ENCODE measurements around the gene PSEN2. TPM values are rescaled to one million over a fixed set of nuclear protein-coding genes. Genes with fewer than 3 reads are reported as not detected.
A peak's percentile ranks its signal among the peaks of the same experiment; 100 is the strongest.

PSEN2 gene
- total and polyA plus RNA-seq, 10 of the 15 experiments (the other 5 are each of a cell fraction or from before 2014, with no cell fraction given): 0.90 to 13.3 (median 7.0) TPM

DNA sequence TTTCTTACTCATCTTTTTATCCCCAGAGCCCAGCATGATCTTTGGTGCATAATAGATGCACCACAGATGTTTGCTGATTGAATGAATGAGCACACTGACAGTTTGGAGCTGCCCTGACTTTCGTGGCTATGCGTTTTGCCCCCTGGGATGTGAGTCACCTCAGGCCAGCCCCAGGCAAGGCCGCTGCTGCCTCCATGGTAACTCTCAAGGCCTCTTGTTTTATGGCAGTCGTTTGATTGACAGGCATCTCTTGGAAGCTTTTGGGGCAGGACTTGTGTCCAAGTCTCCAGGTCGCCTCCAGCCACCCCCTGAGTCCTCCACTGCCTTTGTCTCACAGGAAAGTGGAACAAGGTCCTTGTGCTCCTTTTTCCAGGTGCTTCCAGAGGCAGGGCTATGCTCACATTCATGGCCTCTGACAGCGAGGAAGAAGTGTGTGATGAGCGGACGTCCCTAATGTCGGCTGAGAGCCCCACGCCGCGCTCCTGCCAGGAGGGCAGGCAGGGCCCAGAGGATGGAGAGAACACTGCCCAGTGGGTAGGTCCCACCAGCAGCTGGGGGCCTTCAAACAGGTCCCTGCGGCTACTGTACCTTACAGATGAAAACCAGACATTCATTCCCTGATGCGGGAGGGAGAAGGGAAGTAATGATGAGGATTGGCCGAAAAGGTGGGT lies 11.2 kb downstream of the PSEN2 start:
- intact Hi-C loops (cut with micrococcal nuclease; ENCODE audit: unreplicated experiment) (no loop called here), in situ Hi-C loops (cut with MboI) (no loop called here)
- ChIA-PET CTCF (interaction anchor here (0.9 to 2.1 kb wide), 6 partner anchors 8 to 248 kb away, joined by 3 to 8 read pairs (median 6); no protein-coding TSS in a partner anchor), SMC1A (ENCODE audit: uncharacterized antibody, unreplicated experiment) (interaction anchor here (0.9 to 3.4 kb wide), 5 partner anchors 10 to 248 kb away, joined by 3 to 20 read pairs (median 5); no protein-coding TSS in a partner anchor), RAD21 (ENCODE audit: unreplicated experiment) (interaction anchor here (1.0 to 3.0 kb wide), 4 partner anchors 11 to 58 kb away, joined by 3 to 11 read pairs (median 7); partner anchors contain the start of genes COQ8A and PSEN2), POLR2A (interaction anchor here (0.9 to 2.5 kb wide), 3 partner anchors 8 to 200 kb away, joined by 3 to 11 read pairs (median 3); partner anchors contain the start of gene PSEN2)
- Histone ChIP-seq H3K27me3 (replicated peaks in 1 of 2; ENCODE audit: control insufficient read depth in 2 of 2, insufficient read depth in 2 of 2, low read length in 1 of 2) (no peaks in the 10 kb centered on the region), H3K27ac (ENCODE audit: control insufficient read depth, insufficient read depth) (peak overlapping the region; percentile 80; the same call in 1 of the 2 replicates), H4K20me1 (ENCODE audit: control insufficient read depth, insufficient read depth) (no peaks in the 10 kb centered on the region), H3K4me3 (no peak overlapping the region), H3K4me1 (ENCODE audit: control insufficient read depth, insufficient read depth, low read length) (peaks cover 48% of the 10 kb centered on the region), H3K9ac (ENCODE audit: control insufficient read depth, insufficient read depth, low read length) (no peak overlapping the region), H3K9me3 (replicated peaks; ENCODE audit: control insufficient read depth, insufficient read depth, low read length) (no peaks in the 10 kb centered on the region), H2AFZ (ENCODE audit: control insufficient read depth, low read depth, low read length) (no peak overlapping the region), H3K79me2 (ENCODE audit: control insufficient read depth, insufficient read depth, low read length) (no peaks in the 10 kb centered on the region), H3K36me3 (ENCODE audit: control insufficient read depth in 2 of 2, insufficient read depth in 2 of 2, low read length in 1 of 2) (no peaks in the 10 kb centered on the region; a peak in 1 of 4 replicates), H3K4me2 (ENCODE audit: control insufficient read depth, insufficient read depth) (no peak overlapping the region)
- no peak for ATAC-seq
- TF ChIP-seq MLLT1 (IDR thresholded peaks at IDR 0.05) (0 out of 2 replicates have a peak, but pooled peaks have one; percentile 26), USF2 (IDR thresholded peaks at IDR 0.05; ENCODE audit: borderline replicate concordance, low read depth, low read length) (no peak)
- TF ChIP-seq, protein P1, sequence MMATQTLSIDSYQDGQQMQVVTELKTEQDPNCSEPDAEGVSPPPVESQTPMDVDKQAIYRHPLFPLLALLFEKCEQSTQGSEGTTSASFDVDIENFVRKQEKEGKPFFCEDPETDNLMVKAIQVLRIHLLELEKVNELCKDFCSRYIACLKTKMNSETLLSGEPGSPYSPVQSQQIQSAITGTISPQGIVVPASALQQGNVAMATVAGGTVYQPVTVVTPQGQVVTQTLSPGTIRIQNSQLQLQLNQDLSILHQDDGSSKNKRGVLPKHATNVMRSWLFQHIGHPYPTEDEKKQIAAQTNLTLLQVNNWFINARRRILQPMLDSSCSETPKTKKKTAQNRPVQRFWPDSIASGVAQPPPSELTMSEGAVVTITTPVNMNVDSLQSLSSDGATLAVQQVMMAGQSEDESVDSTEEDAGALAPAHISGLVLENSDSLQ (IDR thresholded peaks at IDR 0.05): peak; percentile 65
- no TSS peak for BruUV-seq (replicated peaks)
- no peak for FAIRE-seq
- 74% methylated on average over 15 of the region's 15 CpGs for WGBS (ENCODE audit: insufficient coverage, insufficient replicate concordance, low lambda C conversion rate, missing lambda C conversion rate)
- no peak for DNase-seq (ENCODE audit: low read depth, low spot score)

Data from GM12878 (cell line).